GM12878 (cell line): ENCODE data around the gene PAOX. TPM values are rescaled to one million over a fixed set of nuclear protein-coding genes. Genes with fewer than 3 reads are reported as not detected.

Experiments used
- ATAC-seq: fragments of 200-7000 bp; cut with Tn5 transposase; 3 replicates; pipeline ENCODE4 v1.9.1; 2020; ENCODE audit warnings: mild to moderate bottlenecking, moderate library complexity
- BruUV-seq: library from RNA; stranded (reverse); fragments of 400-500 nt; replicated peaks from 2 replicates; lab custom pipeline; 2021; lab: Mats Ljungman, UMichigan
- CTCF ChIA-PET: fragments of 300-600 bp; sonication (Branson Sonifier 250); formaldehyde crosslinking; extraction: SDS; loops from one replicate; lab custom pipeline; 2021; ENCODE audit warnings: inconsistent platforms; lab: Yijun Ruan, JAX
- POLR2A ChIA-PET: fragments of 350-600 bp; formaldehyde crosslinking; extraction: SDS; loops from one replicate; lab custom pipeline; 2021; ENCODE audit warnings: inconsistent platforms; lab: Charles Lee
- RAD21 ChIA-PET: fragments of 300-600 bp; sonication (Branson Sonifier 250); formaldehyde crosslinking; loops from one replicate; lab custom pipeline; 2023; ENCODE audit warnings: antibody characterized with exemption; ENCODE audit not compliant: unreplicated experiment; lab: Charles Lee
- SMC1A ChIA-PET: fragments of 300-600 bp; sonication (Branson Sonifier 250); formaldehyde crosslinking; loops from one replicate; lab custom pipeline; 2023; ENCODE audit not compliant: unreplicated experiment, uncharacterized antibody; lab: Charles Lee
- DNase-seq: peaks from one replicate; pipeline ENCODE4 v3.0.0-alpha.2; 2011; ENCODE audit warnings: low read depth, low spot score
- FAIRE-seq: peaks from 3 replicates; lab custom pipeline; 2011; peaks lifted over from hg19 to GRCh38; lab: Jason Lieb, UNC
- H2AFZ ChIP-seq: 2 replicates; pipeline ENCODE4 v1.6.0; 2011; ENCODE audit warnings: low read depth, low read length, control low read depth; ENCODE audit not compliant: control insufficient read depth
- H3K27ac ChIP-seq: 2 replicates; pipeline ENCODE4 v1.5.1; 2011; ENCODE audit warnings: control low read depth; ENCODE audit not compliant: control insufficient read depth, insufficient read depth
- H3K27me3 ChIP-seq, 2 experiments: replicated peaks in 1 of 2; 2 replicates each; pipeline versions ENCODE4 v1.6.0 to v1.6.1; 2011; ENCODE audit warnings: low read length in 1 of 2; ENCODE audit not compliant: control insufficient read depth in 2 of 2, insufficient read depth in 2 of 2
- H3K36me3 ChIP-seq, 2 experiments: 2 replicates each; pipeline ENCODE4 v1.5.1; 2011; ENCODE audit warnings: low read length in 1 of 2; ENCODE audit not compliant: control insufficient read depth in 2 of 2, insufficient read depth in 2 of 2
- H3K4me1 ChIP-seq: 2 replicates; pipeline ENCODE4 v1.6.1; 2011; ENCODE audit warnings: mild to moderate bottlenecking, low read length, moderate library complexity, mixed read lengths; ENCODE audit not compliant: control insufficient read depth, insufficient read depth
- H3K4me2 ChIP-seq: 2 replicates; pipeline ENCODE4 v1.6.0; 2011; ENCODE audit warnings: control low read depth; ENCODE audit not compliant: control insufficient read depth, insufficient read depth
- H3K4me3 ChIP-seq: fragments of 200-600 bp; sonication (generic); 2 replicates; pipeline ENCODE4 v1.5.1; 2016
- H3K79me2 ChIP-seq: 2 replicates; pipeline ENCODE4 v1.6.0; 2011; ENCODE audit warnings: low read length; ENCODE audit not compliant: control insufficient read depth, insufficient read depth
- H3K9ac ChIP-seq: 2 replicates; pipeline ENCODE4 v1.8.0; 2011; ENCODE audit warnings: low read length, control low read depth, mixed read lengths; ENCODE audit not compliant: control insufficient read depth, insufficient read depth
- H3K9me3 ChIP-seq: replicated peaks from 3 replicates; pipeline ENCODE4 v1.5.1; 2011; ENCODE audit warnings: mild to moderate bottlenecking, low read length; ENCODE audit not compliant: control insufficient read depth, insufficient read depth
- H4K20me1 ChIP-seq: 2 replicates; pipeline ENCODE4 v1.6.0; 2011; ENCODE audit not compliant: control insufficient read depth, insufficient read depth
- CEBPZ ChIP-seq: fragments of 150-350 bp; IDR thresholded peaks from 2 replicates; pipeline ENCODE4 v1.6.1; 2016; ENCODE audit warnings: low read depth, low read length
- CREB1 ChIP-seq: IDR thresholded peaks from 2 replicates; pipeline ENCODE4 v1.6.1; 2012; ENCODE audit warnings: low read depth, mild to moderate bottlenecking, inconsistent platforms
- ESRRA ChIP-seq: IDR thresholded peaks from 2 replicates; pipeline ENCODE4 v1.6.1; 2012; ENCODE audit warnings: mild to moderate bottlenecking, low read length, improper control_type of control experiment
- FOXK2 ChIP-seq: fragments of 450-650 bp; IDR thresholded peaks from 2 replicates; pipeline ENCODE4 v1.6.1; 2017; ENCODE audit warnings: mild to moderate bottlenecking, moderate library complexity
- FOXM1 ChIP-seq: IDR thresholded peaks from 2 replicates; pipeline ENCODE4 v1.6.1; 2012; ENCODE audit warnings: low read depth, mild to moderate bottlenecking, inconsistent platforms, low read length, moderate library complexity
- KLF5 ChIP-seq: fragments of 450-650 bp; IDR thresholded peaks from 2 replicates; pipeline ENCODE4 v1.6.1; 2014; ENCODE audit warnings: mild to moderate bottlenecking; ENCODE audit not compliant: partially characterized antibody
- MTA3 ChIP-seq: IDR thresholded peaks from 2 replicates; pipeline ENCODE4 v1.6.1; 2012; ENCODE audit warnings: low read length, inconsistent platforms, borderline replicate concordance
- POU2F2 ChIP-seq: IDR thresholded peaks from 3 replicates; pipeline ENCODE4 v1.6.1; 2011; ENCODE audit warnings: low read depth, mild to moderate bottlenecking, low read length, borderline replicate concordance
- RUNX3 ChIP-seq: IDR thresholded peaks from 2 replicates; pipeline ENCODE4 v1.6.1; 2012; ENCODE audit warnings: low read length, inconsistent platforms
- ZNF592 ChIP-seq: fragments of 450-650 bp; IDR thresholded peaks from 2 replicates; pipeline ENCODE4 v1.6.1; 2017; ENCODE audit warnings: mild to moderate bottlenecking, moderate library complexity
- WGBS: methylation state at CpG from one replicate; pipeline ENCODE4 v1.1.6; 2016; ENCODE audit warnings: low lambda C conversion rate; ENCODE audit not compliant: insufficient replicate concordance, insufficient coverage; ENCODE audit errors: missing lambda C conversion rate; 5-methylcytosine and 5-hydroxymethylcytosine counted together
- in situ Hi-C: fragments of 300-500 bp; cut with MboI; formaldehyde crosslinking; loops from 9 replicates; pipeline ENCODE4 v1.14.3; 2018; ENCODE audit warnings: mixed read lengths
- intact Hi-C: fragments of 100-400 bp; cut with micrococcal nuclease; formaldehyde crosslinking; loops from one replicate; pipeline ENCODE4 v1.14.2; 2022; ENCODE audit not compliant: unreplicated experiment
- polyA plus RNA-seq, 11 experiments: library from polyadenylated mRNA; depleted of rRNA in 4 of 11; unstranded in 6 of 11; stranded (reverse) in 5 of 11; fragments of >200 nt; fragmentation: Nextera tagmentation in 4 of 11; fragmentation: Illumina TruSeq in 1 of 11; extraction: Ambion mirVana in 4 of 11; extraction: Trizol in 1 of 11; gene quantifications; 1 replicate in 1 of 11; 2 replicates in 10 of 11; pipeline versions ENCODE4 v1.2.1 to v1.2.3, GENCODE V29; 2011 to 2016; ENCODE audit warnings: inconsistent platforms in 2 of 11, missing spikeins in 2 of 11, low read depth in 1 of 11
- total RNA-seq, 4 experiments: library from RNA; depleted of rRNA in 3 of 4; stranded (reverse); fragments of >200 nt in 3 of 4; fragmentation: Illumina TruSeq in 1 of 4; extraction: Trizol in 1 of 4; gene quantifications; 2 replicates each; pipeline versions ENCODE4 v1.2.1 to v1.2.3, GENCODE V29; 2013 to 2021
- TF ChIP-seq, protein P1 (sequence below): fragments of 150-350 bp; IDR thresholded peaks from 2 replicates; pipeline ENCODE4 v1.6.1; 2014; ENCODE audit warnings: mild to moderate bottlenecking, low read depth, low read length

Gene PAOX
- total and polyA plus RNA-seq, 10 of the 15 experiments (the other 5 are each of a cell fraction or from before 2014, with no cell fraction given), result 1.2 to 22.2 (median 10.5) TPM

DNA sequence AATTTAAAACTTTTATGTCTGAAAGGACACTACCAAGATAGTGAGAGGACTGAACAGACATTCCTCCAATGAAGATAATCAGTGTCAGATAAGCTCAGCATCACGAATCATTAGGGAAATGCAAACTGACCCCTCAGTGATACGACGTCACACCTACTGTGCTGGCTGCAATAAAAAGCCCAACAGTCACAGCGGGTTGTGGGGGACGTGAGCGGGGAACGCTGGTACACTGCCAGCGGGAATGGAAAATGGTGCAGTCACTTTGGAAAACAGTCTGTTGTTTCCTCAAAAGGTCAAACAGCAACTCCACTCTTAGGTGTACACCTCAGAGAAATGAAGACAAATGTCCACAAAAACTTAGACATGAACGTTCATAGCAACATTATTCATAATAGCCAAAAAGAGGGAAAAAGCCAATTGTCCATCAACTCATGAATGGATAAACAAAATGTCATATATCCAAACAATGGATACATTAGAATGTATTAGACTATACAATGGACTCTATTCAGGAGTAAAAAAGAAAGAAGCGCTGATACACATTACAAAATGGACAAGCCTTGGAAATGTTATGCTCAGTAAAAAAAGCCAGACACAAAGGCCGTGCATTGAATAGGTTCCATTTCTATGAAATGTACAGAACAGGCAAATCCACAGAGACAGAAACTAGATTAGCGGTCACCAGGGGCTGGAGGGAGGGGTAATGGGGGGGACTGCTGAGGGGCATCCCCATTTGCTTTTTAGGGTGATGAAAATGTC lies 3.5 kb upstream of the PAOX start:
- peaks cover 8% of the 10 kb centered on the region for H3K79me2 ChIP-seq
- H3K4me3 ChIP-seq, result no peak overlapping the region
- no peak overlapping the region for H3K27ac ChIP-seq
- RAD21 ChIA-PET, result no interaction called here
- no peaks in the 10 kb centered on the region for H4K20me1 ChIP-seq
- TF ChIP-seq CREB1 (no peak), FOXM1 (no peak), FOXK2 (no peak), ZNF592 (no peak), RUNX3 (no peak), KLF5 (no peak), POU2F2 (no peak), CEBPZ (no peak), ESRRA (no peak), MTA3 (no peak)
- TF ChIP-seq, protein P1, sequence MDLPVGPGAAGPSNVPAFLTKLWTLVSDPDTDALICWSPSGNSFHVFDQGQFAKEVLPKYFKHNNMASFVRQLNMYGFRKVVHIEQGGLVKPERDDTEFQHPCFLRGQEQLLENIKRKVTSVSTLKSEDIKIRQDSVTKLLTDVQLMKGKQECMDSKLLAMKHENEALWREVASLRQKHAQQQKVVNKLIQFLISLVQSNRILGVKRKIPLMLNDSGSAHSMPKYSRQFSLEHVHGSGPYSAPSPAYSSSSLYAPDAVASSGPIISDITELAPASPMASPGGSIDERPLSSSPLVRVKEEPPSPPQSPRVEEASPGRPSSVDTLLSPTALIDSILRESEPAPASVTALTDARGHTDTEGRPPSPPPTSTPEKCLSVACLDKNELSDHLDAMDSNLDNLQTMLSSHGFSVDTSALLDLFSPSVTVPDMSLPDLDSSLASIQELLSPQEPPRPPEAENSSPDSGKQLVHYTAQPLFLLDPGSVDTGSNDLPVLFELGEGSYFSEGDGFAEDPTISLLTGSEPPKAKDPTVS, result no peak
- 84% methylated on average over 12 of the region's 12 CpGs for WGBS
- in situ Hi-C loops, result no loop called here
- no peak overlapping the region for H3K4me2 ChIP-seq
- intact Hi-C loops, result no loop called here
- BruUV-seq, result no TSS peak
- peaks cover 14% of the 10 kb centered on the region for H3K4me1 ChIP-seq
- no peak overlapping the region for H3K9ac ChIP-seq
- H2AFZ ChIP-seq, result no peak overlapping the region
- no peaks in the 10 kb centered on the region for H3K27me3 ChIP-seq
- H3K9me3 ChIP-seq, result no peaks in the 10 kb centered on the region
- CTCF ChIA-PET, result interaction anchor here (0.9 to 1.7 kb wide), 2 partner anchors 13 to 46 kb away, joined by 5 to 7 read pairs; no protein-coding TSS in a partner anchor
- SMC1A ChIA-PET, result interaction anchor here (1.2 kb wide), 1 partner anchor 12 kb away, joined by 3 read pairs; no protein-coding TSS in a partner anchor
- POLR2A ChIA-PET, result no interaction called here
- ATAC-seq (no peak), DNase-seq (no peak), FAIRE-seq (no peak)
- no peaks in the 10 kb centered on the region for H3K36me3 ChIP-seq
